Kidney tubule cell (primary cell): ENCODE results near the gene PACSIN1.
"Not testable (repeated sequence)": the region's sequence is repeated elsewhere in the genome, so short reads cannot be mapped to it uniquely, and the experiment has no call there.

Experiments
- DNase-seq: peaks from one replicate; pipeline ENCODE4 v3.0.0-alpha.2; 2018; ENCODE audit warnings: low spot score

Gene PACSIN1

GRCh38 chr6:34485321-34486060, 19.6 kb downstream of the PACSIN1 start:
- no peak for DNase-seq

GRCh38 chr6:34486106-34486740, 20.3 kb downstream of the PACSIN1 start:
- DNase-seq = no peak

GRCh38 chr6:34486886-34487285, 21.0 kb downstream of the PACSIN1 start:
- DNase-seq = not testable (repeated sequence)

- DNase-seq = no peak
Measured at GRCh38 chr6:34487536-34487935, 21.7 kb downstream of the PACSIN1 start.

GRCh38 chr6:34489207-34489805, 23.4 kb downstream of the PACSIN1 start:
- DNase-seq = no peak

GRCh38 chr6:34490390-34491090, 24.7 kb downstream of the PACSIN1 start:
- no peak for DNase-seq

GRCh38 chr6:34491091-34491430, 25.2 kb downstream of the PACSIN1 start:
- DNase-seq = no peak

GRCh38 chr6:34493344-34493743, 27.5 kb downstream of the PACSIN1 start:
- DNase-seq = no peak

- no peak for DNase-seq
Measured at GRCh38 chr6:34494973-34495372, 29.1 kb downstream of the PACSIN1 start.

GRCh38 chr6:34496103-34496685, 30.3 kb downstream of the PACSIN1 start:
- no peak for DNase-seq

- DNase-seq = no peak
Measured at GRCh38 chr6:34497411-34497810, 31.5 kb downstream of the PACSIN1 start.

- DNase-seq = no peak
Measured at GRCh38 chr6:34506718-34507117, 40.8 kb downstream of the PACSIN1 start.

GRCh38 chr6:34508425-34508824, 42.5 kb downstream of the PACSIN1 start:
- no peak for DNase-seq

- no peak for DNase-seq
Measured at GRCh38 chr6:34509782-34510181, 43.9 kb downstream of the PACSIN1 start.

- DNase-seq = no peak
Measured at GRCh38 chr6:34510299-34510698, 44.4 kb downstream of the PACSIN1 start.

- DNase-seq = no peak
Measured at GRCh38 chr6:34511214-34511914, 45.5 kb downstream of the PACSIN1 start.

- DNase-seq = no peak
Measured at GRCh38 chr6:34511915-34512737, 46.2 kb downstream of the PACSIN1 start.

- no peak for DNase-seq
Measured at GRCh38 chr6:34512738-34513115, 46.9 kb downstream of the PACSIN1 start.

GRCh38 chr6:34513646-34514045, 47.8 kb downstream of the PACSIN1 start:
- no peak for DNase-seq

- no peak for DNase-seq
Measured at GRCh38 chr6:34514112-34514511, 48.2 kb downstream of the PACSIN1 start.
